ENCODE data around the gene LRRC31.

Gene LRRC31

DNA sequence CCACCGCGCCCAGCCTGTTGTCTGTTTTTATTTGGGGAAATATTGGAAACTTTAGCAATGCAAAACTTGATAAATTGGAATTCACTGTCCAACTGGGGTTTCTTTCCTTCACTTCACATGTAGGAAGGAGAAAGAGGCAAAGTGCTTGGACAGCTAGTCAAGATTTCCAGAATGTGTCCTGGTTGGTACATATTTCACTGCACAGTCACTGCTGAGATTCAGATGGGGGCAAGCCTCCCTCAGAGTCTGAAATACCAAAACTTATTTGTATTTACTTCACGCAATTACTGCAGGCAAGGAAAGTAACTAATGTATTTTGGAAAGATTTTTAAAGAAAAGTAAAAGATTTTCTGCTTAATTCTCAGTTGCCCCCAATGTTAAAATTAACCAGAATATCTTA is 21.0 kb downstream of the LRRC31 start:
- no peak overlapping the region for H2AFZ ChIP-seq (ENCODE audit: low read depth, low read length, severe bottlenecking)
- H3K4me3 ChIP-seq (ENCODE audit: insufficient read depth, low read length, poor library complexity, severe bottlenecking): no peak overlapping the region
- no peaks in the 10 kb centered on the region for H3F3A ChIP-seq (ENCODE audit: insufficient read depth)
- no peaks in the 10 kb centered on the region for H3K27me3 ChIP-seq (ENCODE audit: low read length)
- TF ChIP-seq, protein P1, sequence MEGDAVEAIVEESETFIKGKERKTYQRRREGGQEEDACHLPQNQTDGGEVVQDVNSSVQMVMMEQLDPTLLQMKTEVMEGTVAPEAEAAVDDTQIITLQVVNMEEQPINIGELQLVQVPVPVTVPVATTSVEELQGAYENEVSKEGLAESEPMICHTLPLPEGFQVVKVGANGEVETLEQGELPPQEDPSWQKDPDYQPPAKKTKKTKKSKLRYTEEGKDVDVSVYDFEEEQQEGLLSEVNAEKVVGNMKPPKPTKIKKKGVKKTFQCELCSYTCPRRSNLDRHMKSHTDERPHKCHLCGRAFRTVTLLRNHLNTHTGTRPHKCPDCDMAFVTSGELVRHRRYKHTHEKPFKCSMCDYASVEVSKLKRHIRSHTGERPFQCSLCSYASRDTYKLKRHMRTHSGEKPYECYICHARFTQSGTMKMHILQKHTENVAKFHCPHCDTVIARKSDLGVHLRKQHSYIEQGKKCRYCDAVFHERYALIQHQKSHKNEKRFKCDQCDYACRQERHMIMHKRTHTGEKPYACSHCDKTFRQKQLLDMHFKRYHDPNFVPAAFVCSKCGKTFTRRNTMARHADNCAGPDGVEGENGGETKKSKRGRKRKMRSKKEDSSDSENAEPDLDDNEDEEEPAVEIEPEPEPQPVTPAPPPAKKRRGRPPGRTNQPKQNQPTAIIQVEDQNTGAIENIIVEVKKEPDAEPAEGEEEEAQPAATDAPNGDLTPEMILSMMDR (IDR thresholded peaks at IDR 0.05; ENCODE audit: insufficient read depth, low read length, poor library complexity, severe bottlenecking): no peak
- no peak for TF ChIP-seq EZH2phosphoT487 (conservative IDR thresholded peaks at IDR 0.05; ENCODE audit: low read length)
- H3K4me2 ChIP-seq (ENCODE audit: low read depth, low read length, poor library complexity, severe bottlenecking): no peak overlapping the region
- H4K20me1 ChIP-seq (ENCODE audit: low read depth, low read length): no peaks in the 10 kb centered on the region
- H3K27ac ChIP-seq (ENCODE audit: low read depth, low read length): no peak overlapping the region
- H3K9me3 ChIP-seq (ENCODE audit: insufficient read depth, low read length): no peaks in the 10 kb centered on the region
- H3K36me3 ChIP-seq (ENCODE audit: low read length): no peaks in the 10 kb centered on the region
- H3K9ac ChIP-seq (ENCODE audit: low read length): no peak overlapping the region
- H3K79me2 ChIP-seq (ENCODE audit: insufficient read depth, low read length): no peaks in the 10 kb centered on the region
- H3K9me2 ChIP-seq (replicated peaks; ENCODE audit: insufficient read depth, low read length): no peaks in the 10 kb centered on the region

DNA sequence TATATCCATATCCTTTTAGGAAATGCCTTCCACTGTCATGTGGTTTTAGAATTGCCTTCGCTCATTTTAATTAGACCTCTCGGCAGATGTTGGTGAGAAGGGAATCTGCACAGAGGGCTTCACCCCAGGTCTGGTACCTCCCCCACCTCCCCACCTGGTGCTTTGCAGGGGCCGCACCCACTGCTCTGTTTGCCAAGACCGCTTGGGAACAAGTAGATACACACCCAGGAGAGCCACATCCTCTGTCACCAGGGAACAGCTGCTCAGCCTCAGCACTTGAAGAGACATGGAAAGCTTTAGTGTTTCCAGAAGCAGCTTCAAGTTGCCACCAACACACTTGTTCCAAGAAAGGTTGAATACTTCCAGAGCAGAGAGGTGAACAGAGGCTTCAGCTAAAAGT is 21.8 kb downstream of the LRRC31 start:
- no peaks in the 10 kb centered on the region for H4K20me1 ChIP-seq (ENCODE audit: low read depth, low read length)
- H3K9me2 ChIP-seq (replicated peaks; ENCODE audit: insufficient read depth, low read length): no peaks in the 10 kb centered on the region
- no peaks in the 10 kb centered on the region for H3K9me3 ChIP-seq (ENCODE audit: insufficient read depth, low read length)
- no peak overlapping the region for H3K27ac ChIP-seq (ENCODE audit: low read depth, low read length)
- TF ChIP-seq EZH2phosphoT487 (conservative IDR thresholded peaks at IDR 0.05; ENCODE audit: low read length): no peak
- TF ChIP-seq, protein P1 (IDR thresholded peaks at IDR 0.05; ENCODE audit: insufficient read depth, low read length, poor library complexity, severe bottlenecking): no peak
- no peak overlapping the region for H3K4me2 ChIP-seq (ENCODE audit: low read depth, low read length, poor library complexity, severe bottlenecking)
- no peaks in the 10 kb centered on the region for H3K79me2 ChIP-seq (ENCODE audit: insufficient read depth, low read length)
- no peaks in the 10 kb centered on the region for H3F3A ChIP-seq (ENCODE audit: insufficient read depth)
- no peak overlapping the region for H3K4me3 ChIP-seq (ENCODE audit: insufficient read depth, low read length, poor library complexity, severe bottlenecking)
- H3K9ac ChIP-seq (ENCODE audit: low read length): no peak overlapping the region
- H2AFZ ChIP-seq (ENCODE audit: low read depth, low read length, severe bottlenecking): no peak overlapping the region
- no peaks in the 10 kb centered on the region for H3K36me3 ChIP-seq (ENCODE audit: low read length)
- no peaks in the 10 kb centered on the region for H3K27me3 ChIP-seq (ENCODE audit: low read length)

DNA sequence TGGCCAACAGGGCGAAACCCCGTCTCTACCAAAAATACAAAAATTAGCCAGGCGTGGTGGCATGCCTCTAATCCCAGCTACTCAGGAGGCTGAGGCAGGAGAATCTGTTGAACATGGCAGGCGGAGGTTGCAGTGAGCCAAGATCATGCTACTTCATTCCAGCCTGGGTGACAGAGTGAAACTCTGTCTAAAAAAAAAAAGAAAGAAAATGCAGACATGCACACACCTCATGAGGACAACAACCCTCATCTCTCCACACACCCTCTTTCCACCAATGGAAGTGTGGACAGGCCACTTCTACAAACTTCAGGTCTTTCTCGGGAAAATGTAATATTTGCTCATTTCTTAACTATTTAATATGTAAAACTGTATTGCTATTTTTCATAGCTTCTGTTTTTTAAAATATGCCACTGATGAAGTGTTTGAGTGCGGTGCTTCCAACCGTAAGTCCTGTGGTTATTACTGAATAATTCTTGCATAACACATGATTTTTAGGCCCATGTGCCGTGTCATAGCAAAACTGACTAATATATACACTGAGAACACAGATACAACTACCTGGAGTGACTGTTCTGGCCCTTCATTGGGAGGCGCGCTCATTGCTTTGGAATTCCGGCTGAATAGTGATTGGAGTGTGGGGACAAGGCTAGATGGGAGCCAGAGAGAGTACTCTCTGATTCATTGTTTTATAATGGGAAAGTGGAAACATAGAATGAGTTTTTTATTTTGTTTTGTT is 23.1 kb downstream of the LRRC31 start:
- Histone ChIP-seq H4K20me1 (ENCODE audit: low read depth, low read length) (no peaks in the 10 kb centered on the region), H3K4me3 (ENCODE audit: insufficient read depth, low read length, poor library complexity, severe bottlenecking) (no peak overlapping the region), H3K36me3 (ENCODE audit: low read length) (no peaks in the 10 kb centered on the region), H3K9ac (ENCODE audit: low read length) (no peak overlapping the region), H3K9me2 (replicated peaks; ENCODE audit: insufficient read depth, low read length) (no peaks in the 10 kb centered on the region), H3K9me3 (ENCODE audit: insufficient read depth, low read length) (no peaks in the 10 kb centered on the region), H3K27me3 (ENCODE audit: low read length) (no peaks in the 10 kb centered on the region), H3K79me2 (ENCODE audit: insufficient read depth, low read length) (no peaks in the 10 kb centered on the region), H2AFZ (ENCODE audit: low read depth, low read length, severe bottlenecking) (no peak overlapping the region), H3K27ac (ENCODE audit: low read depth, low read length) (no peak overlapping the region), H3K4me2 (ENCODE audit: low read depth, low read length, poor library complexity, severe bottlenecking) (no peak overlapping the region), H3F3A (ENCODE audit: insufficient read depth) (no peaks in the 10 kb centered on the region)
- no peak for TF ChIP-seq EZH2phosphoT487 (conservative IDR thresholded peaks at IDR 0.05; ENCODE audit: low read length)
- TF ChIP-seq, protein P1 (IDR thresholded peaks at IDR 0.05; ENCODE audit: insufficient read depth, low read length, poor library complexity, severe bottlenecking): no peak

Measured in SU-DHL-6 (cell line).